GOT3 (cell line): ENCODE data around the gene GOT2.
"Not testable (repeated sequence)": the region's sequence is repeated elsewhere in the genome, so short reads cannot be mapped to it uniquely, and the experiment has no call there.

Source experiments
- DNase-seq: peaks from one replicate; lab custom pipeline; 2025; ENCODE audit warnings: mixed read lengths; lab: John Stamatoyannopoulos, UW

The GOT2 gene

DNA sequence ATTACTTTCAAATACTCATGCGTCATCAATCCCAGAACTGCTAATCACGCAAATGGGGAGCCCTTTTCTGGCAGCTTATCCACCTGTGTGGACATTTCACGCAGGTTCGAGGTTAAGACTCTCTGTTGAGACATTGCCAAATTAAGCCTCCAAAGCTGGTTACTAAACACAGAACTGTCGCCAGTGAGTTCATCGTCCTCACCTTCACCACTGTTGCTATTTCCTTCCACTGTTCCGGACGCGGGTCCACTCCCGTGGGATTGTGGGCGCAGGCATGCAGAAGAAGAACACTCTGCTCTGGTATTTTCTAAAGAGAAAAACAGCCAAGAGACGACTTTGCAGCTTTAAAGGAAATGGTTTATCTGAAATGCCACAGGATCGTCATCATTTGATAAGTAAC lies 16.1 kb downstream of the GOT2 start:
- DNase-seq = no peak

DNA sequence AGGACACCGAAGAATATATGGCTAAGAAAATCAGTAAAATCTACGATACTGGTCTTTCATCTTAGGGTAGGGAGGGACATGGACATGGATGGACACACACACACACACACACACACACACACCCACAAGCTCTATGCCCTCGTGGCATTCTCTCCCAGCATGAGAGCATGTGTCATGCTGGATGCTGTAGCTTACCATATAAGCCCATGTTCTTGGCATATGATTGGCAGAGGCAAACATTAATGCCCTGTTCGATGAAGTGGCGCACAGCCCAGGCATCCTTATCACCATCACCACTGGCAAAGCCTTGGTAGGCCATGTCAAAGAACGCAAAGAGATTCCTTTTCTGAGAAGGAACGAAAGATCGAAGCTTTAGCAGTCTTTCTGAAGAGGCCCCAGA lies 17.6 kb downstream of the GOT2 start:
- no peak for DNase-seq

DNA sequence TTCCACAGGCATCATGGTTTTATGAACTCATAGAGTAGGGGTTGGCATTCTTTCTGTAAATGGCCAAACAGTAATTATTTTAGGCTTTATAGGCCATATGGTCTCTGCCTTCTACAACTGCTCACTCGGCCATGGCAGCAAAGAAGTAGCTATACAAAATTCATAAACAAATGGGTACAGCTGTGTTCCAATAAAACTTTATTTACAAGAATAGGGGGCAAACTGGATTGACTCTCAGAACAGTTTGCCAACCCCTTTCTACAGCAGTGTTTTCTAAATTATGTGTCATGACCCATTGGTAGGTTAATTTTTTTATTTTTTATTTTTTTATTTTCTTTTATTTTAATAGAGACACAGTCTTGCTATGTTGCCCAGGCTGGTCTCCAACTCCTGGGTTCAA lies 20.4 kb downstream of the GOT2 start:
- no peak for DNase-seq

DNA sequence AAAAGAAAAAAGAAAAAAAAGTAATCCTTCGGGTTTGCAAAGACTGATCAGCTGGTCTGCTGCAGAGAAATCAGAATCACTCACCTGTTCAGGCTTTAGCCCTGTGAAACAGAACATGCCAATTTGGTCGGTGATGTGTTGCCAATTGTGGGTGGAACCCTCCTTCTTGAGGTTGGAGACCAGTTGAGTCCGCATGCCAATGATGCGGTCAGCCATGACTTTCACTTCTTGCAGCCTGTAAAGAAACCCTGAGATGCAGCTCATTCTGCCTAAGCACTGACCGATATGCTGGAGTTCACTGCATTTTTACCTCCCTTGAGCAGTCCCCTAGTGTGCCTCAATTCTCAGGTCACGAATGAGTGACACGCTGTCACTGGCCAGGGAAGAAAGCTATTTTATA lies 24.8 kb downstream of the GOT2 start:
- DNase-seq = no peak

DNA sequence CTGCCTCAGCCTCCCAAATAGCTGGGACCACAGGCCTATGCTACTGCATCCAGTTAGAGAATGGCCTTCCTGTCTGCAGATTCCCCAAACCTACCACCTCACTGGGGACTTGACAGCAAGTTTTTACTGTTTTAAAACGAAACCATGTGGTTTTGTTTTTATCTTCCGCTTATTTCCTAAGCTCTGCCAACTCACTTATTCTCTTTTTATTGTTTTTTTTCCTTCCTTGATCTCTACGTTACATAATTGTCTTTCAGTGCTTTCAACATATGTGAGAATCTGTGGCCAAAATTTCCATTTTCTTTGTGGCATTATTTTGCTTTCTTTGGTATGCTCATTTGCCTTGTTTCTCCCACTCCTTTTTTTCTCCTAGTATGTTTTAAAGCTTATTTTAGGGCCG lies 35.0 kb downstream of the GOT2 start:
- DNase-seq = no peak

DNA sequence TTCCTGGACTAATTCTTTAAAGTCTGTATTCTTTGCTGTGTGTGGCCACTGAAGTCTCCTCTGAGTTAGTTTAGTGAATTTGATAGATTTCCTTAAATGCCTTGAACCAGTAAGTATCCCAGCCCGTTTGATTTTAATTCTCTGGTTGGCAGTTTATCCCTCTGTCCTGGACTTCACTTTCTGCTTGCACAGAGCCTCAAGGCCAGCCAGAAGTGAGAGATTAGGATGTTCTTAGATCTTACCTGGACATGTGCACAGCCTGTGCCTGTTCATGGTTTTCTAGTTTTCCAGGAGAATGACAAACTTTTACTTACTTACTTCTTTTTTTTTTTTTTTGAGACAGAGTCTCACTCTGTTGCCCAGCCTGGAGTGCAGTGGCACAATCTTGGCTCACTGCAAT lies 38.7 kb downstream of the GOT2 start:
- DNase-seq = no peak

DNA sequence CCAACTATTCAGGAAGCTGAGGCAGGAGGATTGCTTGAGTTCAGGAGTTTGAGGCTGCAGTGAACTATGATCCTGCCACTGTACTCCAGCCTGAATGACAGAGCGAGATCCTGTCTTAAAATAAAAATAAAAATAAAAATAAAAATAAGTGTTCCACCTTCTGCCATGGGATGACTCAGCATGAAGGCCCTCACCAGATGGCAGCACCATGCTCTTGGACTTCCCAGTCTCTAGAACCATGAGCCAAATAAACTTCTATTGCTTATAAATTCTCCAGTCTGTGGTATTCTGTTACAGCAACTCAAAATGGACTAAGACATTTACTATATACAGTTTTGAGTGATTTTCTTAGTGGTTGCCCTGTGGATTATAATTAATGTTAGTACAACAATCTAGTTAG lies 41.7 kb downstream of the GOT2 start:
- DNase-seq = no peak

DNA sequence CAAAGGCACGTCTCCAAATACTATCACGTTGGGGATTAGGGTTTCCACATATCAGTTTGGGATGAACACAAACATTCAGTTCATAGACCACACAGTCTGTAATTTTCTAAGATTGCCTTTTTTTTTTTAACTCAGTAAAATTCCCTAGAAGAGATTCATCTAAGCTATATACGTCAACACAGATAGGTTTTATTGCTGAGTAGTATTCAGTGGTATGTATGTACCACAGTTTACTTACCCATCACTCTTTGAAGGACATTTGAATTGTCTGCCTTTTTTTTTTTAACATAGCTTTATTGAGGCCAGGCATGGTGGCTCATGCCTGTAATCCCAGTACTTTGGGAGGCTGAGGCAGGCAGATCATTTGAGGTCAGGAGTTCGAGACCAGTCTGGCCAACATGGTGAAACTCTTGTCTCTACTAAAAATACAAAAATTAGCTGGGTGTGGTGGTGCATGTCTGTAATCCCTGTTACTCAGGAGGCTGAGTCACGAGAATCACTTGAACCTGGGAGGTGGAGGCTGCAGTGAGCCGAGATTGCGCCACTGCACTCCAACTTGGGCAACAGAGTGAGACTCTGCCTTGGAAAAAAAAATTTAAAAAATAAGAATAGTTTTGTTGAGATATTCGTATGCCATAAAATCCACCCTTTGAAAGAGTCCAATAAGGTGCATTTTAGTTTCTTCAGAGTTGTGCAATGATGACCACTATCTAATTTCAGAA lies 47.0 kb downstream of the GOT2 start:
- DNase-seq = not testable (repeated sequence)

DNA sequence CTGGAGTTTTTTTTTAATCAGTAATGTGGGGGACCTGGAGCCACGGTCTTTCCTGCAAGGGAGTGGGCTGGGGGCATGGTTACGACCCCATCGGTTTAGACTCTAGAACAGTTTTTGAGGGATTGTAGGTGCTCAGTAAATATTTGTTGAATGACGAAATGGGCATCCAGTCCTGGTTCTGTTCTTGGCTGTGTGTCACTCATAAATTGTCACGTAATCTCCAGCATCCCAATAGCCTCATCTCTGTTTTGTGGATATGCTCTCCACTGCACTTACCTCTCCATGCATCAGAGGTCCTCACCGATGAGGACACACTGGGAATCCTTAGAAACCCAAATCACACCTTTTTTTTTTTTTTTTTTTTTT lies 49.0 kb downstream of the GOT2 start:
- no peak for DNase-seq

DNA sequence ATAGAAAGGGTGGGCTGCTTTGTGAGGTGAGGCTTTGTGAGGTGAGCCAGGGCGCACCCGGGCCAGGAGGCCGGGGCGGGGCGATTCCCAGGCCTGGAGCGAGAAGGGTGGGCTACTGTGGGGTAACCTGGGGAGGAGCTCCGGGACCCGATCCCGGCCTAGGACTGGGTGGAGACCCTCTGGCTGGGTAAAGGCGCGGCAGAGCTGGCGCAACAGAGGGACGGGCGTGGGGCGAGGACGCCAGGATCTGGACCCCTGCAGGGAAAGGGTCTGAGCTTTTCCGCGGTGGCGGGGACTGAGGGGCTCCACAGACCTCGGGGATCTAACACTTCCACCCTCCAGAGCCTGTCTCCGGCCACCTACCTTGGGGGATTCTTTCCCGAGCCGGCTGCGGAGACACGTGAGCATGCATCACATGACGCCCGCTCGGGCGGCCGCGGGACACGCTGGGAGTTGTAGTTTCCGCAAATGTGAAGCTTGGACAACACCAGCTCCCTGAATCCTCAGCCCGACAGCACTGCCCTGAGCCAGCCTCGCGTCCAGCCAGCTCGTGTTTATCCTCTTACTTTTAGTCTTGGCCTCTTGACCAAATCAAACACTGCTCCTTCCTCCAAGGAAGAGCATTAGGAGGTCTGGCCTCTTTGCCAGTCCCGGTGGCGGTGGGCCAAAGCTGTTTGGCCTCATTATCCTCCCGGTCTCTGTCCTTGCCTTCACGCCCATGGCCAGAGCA lies 49.6 kb downstream of the GOT2 start, which contains the start of gene SLC38A7:
Gene SLC38A7, minus strand, starts transcription at position 417 of the 730 bp plus-strand sequence. CDS start 4,644 bp downstream, outside the sequence.
- peak; percentile 30 for DNase-seq

DNA sequence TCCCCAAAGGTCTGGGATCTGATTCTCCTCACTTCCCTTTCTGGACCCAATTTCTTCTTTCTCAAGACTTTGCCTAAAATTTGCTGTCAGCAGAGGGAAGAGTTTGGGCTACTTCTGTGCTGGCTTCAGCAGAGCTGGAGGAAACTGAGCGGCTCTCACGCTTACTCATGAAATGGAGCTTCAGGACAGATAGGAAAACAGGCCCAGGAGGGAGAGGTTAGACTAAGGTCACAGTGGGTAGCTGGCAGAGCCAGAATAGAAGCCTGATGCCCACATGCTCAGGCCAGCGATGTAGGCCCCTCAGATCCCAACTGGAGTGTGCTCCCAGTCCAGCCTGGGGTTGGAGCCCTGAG lies 50.1 kb downstream of the GOT2 start:
- DNase-seq = no peak

DNA sequence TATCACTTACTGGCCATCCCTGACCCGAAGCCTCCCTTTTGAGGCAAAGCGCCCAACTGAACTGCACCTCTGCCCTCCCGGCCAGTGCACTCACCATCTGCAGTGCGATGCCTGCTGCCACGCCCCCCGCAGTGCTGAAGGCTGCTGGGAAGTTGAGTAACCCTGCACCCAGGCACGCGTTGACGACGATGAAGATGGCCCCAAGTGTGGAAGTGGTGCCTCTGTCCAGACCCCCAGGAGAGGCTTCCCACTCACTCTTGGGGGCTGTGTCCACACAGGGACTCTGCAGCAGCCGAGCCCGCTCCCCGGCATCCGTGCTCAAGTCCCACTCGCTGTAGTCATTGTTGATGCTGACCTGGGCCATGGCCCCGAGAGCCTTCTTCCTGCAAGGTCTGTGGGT lies 54.4 kb downstream of the GOT2 start:
- no peak for DNase-seq

DNA sequence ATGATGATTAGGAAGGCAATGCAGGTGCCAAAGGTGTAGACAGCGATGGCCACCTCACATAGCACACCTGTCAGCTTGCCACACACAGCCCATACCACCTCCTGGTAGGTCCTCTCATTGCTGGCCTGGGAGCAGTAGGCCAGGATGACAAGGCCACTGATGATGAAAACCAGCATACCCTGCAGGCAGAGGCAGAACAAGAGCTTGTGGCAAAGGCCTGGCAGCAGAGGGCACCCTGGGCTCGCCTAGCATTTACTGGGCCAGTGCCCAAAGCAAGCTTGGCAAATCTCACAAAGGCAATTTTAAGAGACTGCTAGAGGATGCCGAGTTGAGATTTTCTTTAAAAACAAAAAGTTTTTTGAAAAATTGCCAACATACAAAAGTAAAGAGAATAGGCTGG lies 55.4 kb downstream of the GOT2 start:
- no peak for DNase-seq

DNA sequence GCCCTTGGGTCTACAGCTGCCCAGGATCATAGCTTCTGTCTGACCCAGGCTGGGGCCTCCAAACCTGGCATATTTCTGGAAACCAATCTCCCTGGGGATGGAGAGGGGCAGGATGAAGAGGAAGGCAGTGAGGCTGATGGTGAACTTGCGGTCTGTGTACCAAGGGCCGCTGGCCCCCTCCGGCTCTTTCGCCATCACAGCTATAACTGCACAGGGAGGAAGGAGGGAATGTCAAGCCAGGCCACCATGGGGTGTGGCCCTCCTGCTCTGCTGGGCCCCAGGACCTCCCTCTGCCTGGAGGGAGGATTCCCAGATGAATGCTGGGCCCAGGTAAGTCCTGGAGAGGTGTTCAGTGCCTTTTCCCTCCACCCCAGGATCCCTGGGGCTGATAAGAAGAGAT lies 55.8 kb downstream of the GOT2 start:
- DNase-seq = no peak

DNA sequence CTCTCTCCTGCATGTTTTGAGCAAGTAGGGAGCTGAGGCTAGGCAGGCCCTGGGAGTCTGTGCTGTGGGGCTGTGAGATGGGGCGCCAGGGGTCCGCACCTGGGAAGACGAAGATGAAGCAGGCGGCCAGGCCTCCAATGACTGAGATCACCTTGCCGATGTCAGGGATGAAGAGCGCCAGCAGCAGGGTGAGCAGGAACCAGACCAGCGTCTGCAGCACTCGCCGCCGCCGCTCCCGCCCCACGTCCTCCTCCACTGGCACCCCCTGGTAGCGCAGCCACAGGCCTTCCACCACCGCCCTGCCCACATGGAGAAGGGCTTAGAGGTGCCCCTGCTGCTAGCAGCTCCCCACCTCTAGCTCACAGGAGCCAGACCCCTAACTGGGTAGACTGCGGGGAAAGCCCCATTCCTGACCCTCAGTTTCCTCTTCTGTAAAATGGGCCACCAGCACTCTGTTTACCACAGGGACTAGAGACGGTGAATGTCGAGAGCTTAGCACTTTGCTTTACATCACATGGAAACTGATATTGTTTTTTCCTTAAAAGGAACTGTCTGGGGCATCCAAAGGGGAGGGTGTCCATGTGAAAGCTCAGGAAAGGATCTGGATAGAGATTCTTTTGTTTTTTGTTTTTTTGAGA lies 63.1 kb downstream of the GOT2 start:
- DNase-seq = no peak

DNA sequence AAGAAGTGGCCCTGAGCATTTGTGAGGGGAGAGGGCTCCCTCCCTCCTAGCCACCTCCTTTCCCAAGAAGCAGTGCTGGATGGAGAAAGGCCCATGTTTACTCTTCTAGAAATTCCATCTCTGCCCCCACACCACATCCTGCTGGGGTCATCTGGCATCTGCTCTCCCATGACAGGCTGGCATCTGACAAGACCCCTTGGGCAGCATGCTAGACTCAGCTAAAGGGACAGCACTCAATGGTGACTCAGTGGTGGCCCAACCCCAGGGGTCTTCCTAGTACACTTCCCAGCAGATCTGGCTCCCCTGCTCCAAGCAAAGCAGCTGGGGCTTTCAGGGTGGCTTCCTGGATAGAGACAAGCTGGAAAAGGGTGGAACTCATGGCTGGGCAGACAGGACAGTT lies 63.9 kb downstream of the GOT2 start:
- DNase-seq = no peak

DNA sequence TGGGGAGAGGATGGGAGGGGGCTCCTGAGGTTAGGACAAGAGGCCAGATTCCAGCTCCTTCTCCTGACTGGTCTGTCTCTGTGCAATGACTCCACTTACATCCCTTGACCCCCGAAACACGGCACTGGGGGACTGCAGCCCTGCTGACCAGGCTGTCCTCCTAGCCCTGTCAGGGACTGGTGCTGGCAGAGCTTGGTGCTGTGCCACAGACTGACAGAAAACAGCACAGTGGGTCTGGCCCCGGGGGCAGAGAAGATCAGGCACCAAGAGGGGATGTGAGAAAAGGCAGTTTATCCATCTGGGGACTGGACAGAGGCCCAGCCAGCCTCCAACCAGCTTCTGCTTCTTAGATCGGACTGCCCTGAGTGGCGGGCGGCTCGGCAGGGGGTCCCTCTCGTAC lies 68.9 kb downstream of the GOT2 start:
- no peak for DNase-seq

DNA sequence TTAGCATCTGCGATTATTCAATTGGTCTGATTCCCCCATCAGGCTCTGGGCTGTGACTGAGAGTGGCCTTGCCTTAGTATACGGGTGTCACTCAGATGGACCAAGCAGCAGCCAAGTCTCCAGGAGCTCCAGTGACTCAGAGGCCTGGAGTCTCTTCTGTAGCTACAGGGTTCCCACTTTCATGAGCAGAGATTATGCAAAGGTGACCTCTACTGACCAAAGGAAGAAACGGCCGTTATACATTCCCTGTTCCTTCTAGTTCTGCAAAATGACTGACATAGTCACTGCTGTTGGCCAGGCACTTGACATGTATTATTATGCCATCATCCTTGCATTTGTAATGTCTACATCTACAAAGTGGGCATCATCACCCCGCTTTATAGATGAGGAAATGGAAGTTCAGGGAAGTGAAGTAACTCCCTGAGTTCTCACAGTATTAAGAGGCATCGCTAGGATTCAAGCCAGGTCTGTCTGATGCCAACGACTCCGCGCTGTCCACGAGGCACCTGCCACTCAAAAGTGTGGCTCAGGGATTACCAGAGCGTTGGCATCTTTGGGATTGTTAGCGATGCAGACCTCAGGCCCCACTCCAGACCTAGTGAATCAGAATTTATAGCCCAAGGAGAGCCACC lies 72.8 kb downstream of the GOT2 start:
- no peak for DNase-seq

DNA sequence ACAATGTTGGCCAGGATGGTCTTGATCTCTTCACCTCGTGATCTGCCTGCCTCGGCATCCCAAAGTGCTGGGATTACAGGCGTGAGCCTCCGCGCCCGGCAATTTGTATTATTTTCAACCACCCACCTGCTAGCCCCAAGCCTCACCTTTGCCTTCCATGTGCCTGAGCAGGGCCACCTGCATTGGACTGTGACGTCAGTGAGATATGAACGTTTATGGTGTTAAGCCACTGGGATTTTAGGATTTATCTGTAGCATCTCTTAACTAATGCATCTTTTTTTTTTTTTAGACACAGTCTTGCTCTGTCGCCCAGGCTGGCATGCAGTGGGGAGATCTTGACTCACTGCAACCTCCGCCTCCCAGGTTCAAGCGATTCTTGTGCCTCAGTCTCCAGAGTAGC lies 74.2 kb downstream of the GOT2 start:
- DNase-seq = not testable (repeated sequence)

DNA sequence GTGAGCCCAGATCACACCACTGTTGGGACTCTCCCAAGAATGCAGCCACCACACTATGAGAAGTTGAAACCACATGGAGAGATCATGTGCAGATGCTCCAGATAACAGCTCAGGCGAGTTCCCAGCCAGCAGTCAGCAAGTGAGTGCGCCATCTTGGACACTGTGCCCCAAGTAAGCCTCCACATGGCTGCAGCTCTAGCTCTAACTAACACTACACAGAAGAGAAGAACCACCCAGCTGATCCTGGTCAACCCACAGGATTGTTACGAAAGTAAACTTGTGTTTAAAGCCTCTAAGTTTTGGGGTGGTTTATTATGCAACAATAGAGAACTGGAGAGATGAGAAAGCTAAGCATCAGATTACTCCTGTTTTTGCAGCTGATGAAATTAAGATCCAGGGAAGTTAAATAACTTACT lies 75.3 kb downstream of the GOT2 start:
- no peak for DNase-seq
